ENCODE data around the gene TIMP4.

DNA sequence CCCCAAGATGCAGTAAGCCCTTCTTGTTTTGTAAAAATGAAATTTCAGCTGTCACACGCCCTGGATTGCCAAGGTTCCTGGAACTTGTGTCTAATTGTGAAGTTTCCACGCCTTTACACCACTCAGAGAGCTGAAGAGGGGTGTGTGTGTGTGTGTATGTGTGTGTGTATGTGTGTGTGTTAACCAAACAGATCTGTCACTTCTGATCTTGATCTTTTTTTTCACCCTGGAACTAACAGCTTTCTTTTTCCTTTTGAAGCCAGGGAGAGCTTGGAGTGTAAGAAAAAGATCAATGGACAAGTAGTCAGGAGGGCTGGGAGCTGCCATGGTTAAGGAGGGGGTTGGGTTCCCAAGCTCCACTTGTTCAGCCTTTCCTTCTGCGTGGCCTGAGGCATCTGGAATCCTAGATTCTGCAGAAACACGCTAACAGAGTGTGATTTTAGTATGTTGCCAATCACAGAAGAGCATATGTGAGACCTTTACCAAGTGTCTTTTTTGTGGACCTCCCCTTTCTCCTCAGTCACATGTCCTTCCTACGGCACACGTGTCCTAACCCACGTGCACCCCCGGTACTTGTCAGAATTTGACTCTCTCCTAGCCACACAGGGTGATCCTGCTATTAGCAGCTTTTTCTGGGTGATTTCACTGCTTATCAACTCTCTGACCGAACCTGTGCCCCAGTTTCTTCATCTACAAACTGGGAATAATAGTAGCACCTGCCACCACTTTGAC, 11.5 kb downstream of the TIMP4 start:
- TF ChIP-seq RXRA (IDR thresholded peaks at IDR 0.05; ENCODE audit: borderline replicate concordance, low read depth) = no peak
- TF ChIP-seq, protein P1, sequence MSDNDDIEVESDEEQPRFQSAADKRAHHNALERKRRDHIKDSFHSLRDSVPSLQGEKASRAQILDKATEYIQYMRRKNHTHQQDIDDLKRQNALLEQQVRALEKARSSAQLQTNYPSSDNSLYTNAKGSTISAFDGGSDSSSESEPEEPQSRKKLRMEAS (IDR thresholded peaks at IDR 0.05; ENCODE audit: low read depth) = no peak
- TF ChIP-seq NFIC (IDR thresholded peaks at IDR 0.05; ENCODE audit: borderline replicate concordance) = no peak
- TF ChIP-seq, protein P2, sequence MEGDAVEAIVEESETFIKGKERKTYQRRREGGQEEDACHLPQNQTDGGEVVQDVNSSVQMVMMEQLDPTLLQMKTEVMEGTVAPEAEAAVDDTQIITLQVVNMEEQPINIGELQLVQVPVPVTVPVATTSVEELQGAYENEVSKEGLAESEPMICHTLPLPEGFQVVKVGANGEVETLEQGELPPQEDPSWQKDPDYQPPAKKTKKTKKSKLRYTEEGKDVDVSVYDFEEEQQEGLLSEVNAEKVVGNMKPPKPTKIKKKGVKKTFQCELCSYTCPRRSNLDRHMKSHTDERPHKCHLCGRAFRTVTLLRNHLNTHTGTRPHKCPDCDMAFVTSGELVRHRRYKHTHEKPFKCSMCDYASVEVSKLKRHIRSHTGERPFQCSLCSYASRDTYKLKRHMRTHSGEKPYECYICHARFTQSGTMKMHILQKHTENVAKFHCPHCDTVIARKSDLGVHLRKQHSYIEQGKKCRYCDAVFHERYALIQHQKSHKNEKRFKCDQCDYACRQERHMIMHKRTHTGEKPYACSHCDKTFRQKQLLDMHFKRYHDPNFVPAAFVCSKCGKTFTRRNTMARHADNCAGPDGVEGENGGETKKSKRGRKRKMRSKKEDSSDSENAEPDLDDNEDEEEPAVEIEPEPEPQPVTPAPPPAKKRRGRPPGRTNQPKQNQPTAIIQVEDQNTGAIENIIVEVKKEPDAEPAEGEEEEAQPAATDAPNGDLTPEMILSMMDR (IDR thresholded peaks at IDR 0.05) = no peak
- TF ChIP-seq EP300 (IDR thresholded peaks at IDR 0.05; ENCODE audit: borderline replicate concordance in 1 of 2, low read depth in 1 of 2, low read length in 1 of 2) = no peak
- TF ChIP-seq FOXJ3 (CRISPR knock-in tag; IDR thresholded peaks at IDR 0.05) = no peak
- no peak for TF ChIP-seq TAF1 (IDR thresholded peaks at IDR 0.05; ENCODE audit: borderline replicate concordance, low read depth, low read length)
- TF ChIP-seq RFX5 (IDR thresholded peaks at IDR 0.05; ENCODE audit: low read length) = no peak
- no peak for TF ChIP-seq POLR2AphosphoS5 (IDR thresholded peaks at IDR 0.05; ENCODE audit: low read depth, low read length)
- TF ChIP-seq EZH2phosphoT487 (IDR thresholded peaks at IDR 0.05; ENCODE audit: borderline replicate concordance, low read depth) = no peak
- TF ChIP-seq YY1 (IDR thresholded peaks at IDR 0.05; ENCODE audit: low read depth) = no peak
- TF ChIP-seq NRF1 (IDR thresholded peaks at IDR 0.05; ENCODE audit: low read depth, low read length) = no peak
- no peak for TF ChIP-seq SMC3 (IDR thresholded peaks at IDR 0.05; ENCODE audit: low read depth, low read length)
- TF ChIP-seq RAD21 (IDR thresholded peaks at IDR 0.05; ENCODE audit: low read length) = no peak

All from SK-N-SH (cell line).